NCI-H2171 (cell line): ENCODE measurements around the gene S100A4.
"Not testable (repeated sequence)": the region's sequence is repeated elsewhere in the genome, so short reads cannot be mapped to it uniquely, and the experiment has no call there.

Experiments
- DNase-seq: peaks from one replicate; lab custom pipeline; 2025; lab: John Stamatoyannopoulos, UW

S100A4 gene

DNA sequence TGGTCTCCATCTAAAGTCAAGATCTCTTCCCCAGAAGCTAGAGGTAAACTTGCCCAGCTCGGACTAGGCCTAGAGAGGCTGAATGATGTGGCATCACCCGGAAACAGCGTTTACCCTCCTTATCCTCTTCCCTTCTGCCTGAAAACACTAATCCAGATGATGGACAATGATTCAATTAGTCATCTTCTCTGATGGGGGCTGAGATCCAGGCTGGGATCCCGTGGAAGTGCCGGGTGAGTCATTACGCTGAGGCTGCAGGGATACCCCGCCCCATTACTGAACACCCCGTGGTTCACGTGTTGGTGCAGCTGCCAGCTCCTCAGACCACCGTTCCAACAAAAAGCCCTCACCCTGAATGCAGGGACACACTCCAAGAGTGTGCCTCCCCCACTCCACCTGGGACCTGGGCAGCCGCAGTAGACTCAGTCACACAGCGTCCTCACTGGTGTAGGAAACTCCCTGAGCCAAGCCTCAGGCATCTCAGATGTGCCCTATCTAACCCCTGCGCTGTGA is 11.9 kb downstream of the S100A4 start:
- DNase-seq, result peak; percentile 38

DNA sequence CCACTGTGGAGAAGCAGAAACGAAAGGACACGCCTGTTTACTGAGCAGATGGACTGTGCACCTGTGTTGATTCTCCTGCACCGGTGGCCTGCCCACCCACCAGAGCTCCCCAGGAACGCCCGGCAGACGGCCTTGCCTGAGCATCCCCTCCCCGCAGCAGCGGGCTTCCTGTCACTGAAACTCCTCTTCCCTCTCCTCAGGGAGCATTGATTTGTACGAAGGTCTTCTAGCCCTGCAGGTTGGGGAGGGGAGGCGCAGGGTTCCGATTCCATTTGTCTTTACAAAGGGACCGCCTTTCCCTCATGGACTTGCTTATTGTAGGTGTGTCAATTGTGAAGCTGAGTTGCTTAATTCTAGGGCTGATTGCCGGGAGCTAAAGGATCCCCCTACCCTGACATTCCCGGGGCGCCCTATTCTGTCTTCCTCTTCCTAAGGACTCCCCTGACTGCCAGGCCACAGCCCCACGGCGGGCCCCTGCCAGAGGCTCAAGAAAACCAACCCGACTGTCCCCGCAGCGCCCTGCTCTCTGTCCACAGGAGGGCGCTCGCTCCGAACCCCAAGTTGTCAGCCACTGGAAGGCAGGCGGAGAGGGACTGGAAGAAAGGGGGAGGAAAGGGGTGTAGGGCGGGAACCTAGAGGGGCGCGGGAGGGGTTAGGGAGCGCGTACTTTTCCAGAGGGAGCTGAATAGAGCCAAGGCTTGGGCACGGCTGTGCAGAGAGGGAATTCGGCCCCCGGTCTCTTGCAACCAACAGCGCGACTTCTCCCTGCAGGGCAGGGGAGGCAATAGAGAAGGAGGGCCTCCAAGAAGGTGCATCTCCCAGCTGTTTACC is 12.6 kb downstream of the S100A4 start:
- peak; percentile 84 for DNase-seq

DNA sequence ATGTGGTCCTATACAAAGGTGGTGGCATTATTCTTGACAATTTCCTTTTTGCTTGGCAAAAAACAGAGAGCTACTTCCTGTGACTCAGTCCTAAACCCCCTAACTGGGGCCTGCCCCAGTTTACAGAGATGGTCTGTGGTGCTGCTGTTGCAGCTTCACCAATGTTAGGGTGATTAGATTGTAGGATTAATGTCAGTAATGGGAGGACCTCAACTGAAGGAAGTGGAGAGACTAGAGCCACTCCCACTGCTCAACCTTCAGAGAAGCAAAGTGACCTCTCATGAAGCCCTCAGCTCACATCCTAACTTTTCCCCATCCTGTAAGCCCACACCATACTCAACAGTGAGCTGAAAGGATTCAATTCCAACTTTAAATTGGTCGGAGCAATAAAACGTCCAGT is 13.4 kb downstream of the S100A4 start:
- DNase-seq, result no peak

DNA sequence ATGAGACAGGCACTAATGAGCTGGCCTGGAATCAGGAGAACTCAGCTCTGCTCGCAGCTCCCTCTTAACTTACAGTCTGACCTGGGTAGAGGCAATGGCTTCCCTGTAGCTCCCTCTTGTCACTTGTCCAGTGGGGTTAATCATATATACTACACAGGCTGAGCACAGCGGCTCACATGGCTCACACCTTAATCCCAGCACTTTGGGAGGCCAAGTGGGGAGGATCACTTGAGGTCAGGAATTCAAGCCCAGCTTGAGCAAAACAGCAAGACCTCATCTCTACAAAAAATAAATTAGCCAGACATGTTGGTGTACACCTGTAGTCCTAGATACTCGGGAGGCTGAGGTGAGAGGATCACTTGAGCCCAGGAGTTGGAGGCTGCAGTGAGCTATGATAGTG is 14.0 kb downstream of the S100A4 start:
- DNase-seq, result no peak

DNA sequence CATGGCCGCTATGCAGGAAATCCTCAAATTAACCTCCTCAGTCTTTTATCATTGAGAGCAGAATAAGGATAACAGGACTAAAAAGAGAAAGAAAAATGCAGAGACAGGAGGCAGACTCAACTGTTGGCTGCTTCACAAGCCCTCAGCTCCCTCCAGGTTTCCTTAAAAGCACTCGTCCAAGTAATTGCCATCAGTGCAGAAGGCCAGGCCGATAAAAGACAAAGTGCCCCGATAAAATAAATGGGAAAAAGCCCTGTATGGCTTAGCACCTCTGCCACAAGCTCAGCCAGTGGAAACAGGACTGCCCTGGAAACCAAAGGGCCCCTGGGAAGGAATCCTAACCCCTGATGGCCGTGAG is 17.9 kb downstream of the S100A4 start:
- DNase-seq, result no peak

DNA sequence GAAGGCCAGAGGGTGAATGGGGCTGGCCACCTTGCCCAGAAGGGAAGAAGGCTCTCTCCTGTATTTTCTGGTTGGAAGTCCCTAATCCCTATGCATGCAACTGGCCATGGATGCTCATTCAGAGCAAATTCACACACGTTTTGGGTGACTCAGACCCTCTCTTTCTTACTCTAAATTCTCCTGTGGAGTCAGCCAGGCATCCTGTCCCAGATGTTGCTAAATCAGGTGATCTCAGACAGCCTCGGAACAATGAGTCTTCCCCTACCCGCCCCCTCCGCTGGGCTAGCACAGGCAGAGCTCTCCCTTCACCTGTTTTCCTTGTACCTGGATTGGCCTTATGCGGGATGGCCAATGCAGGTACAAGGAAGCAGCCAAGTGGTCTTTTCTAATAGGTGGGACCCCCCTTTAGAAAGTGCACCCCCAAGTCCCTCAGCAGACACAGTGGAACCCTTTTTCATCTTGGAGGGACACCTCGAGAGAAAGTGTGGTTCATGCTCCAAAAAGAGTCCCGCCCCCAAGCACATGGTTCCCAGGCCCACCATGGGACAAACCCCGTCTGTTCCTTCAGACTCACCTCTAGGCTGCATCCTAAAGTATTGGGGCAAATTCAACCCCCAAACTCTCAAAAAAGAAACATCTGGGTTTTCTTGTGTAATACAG is 18.5 kb downstream of the S100A4 start:
- DNase-seq, result no peak

DNA sequence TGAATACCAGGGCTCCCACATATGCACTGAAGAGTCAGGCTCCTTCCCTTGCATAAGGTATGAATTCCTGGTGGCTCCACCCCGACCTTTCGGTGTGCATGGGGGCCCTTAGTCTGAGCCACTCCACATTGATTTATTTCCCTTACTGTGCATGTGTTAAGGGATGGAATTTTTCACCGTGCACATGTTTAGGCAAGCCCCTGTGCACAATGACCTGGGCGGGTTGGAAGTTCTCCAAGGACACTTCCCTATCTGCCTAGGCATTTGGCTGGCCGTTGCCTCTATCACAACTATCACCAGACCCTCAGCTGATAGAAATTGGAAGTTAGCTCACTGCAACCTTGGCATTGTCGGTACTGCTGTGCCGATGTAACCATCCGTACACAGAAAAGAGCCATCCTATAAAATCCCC is 19.5 kb downstream of the S100A4 start:
- no peak for DNase-seq

DNA sequence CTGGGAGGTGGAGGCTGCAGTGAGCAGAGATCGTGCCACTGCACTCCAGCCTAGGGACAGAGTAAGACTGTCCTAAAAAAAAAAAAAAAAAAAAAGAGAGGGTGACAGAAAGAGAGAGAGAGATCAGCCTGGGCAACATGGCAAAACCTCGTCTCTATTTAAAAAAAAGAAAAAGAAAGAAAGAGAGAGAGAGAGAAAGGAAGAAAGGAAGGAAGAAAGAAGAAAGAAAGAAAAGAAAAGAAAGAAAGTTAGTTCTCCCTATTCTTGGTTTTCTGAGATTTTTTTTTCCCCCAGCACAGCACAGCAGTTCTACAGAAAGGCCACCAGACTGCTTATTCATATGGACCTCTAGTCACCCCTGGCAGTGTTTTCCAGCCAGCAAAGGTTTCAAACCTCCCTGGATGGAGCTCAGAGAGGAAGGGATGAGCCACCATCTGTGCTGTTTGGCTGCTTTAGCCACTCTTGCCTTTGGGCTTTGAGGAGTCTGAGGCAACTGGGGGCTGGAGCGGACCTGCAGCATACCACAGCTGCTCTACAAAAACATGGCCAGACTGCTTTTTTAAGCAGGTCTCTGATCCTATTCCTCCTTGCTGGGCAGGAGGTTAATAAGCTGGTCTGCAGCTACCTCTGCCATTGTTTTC is 20.4 kb downstream of the S100A4 start:
- no peak for DNase-seq

DNA sequence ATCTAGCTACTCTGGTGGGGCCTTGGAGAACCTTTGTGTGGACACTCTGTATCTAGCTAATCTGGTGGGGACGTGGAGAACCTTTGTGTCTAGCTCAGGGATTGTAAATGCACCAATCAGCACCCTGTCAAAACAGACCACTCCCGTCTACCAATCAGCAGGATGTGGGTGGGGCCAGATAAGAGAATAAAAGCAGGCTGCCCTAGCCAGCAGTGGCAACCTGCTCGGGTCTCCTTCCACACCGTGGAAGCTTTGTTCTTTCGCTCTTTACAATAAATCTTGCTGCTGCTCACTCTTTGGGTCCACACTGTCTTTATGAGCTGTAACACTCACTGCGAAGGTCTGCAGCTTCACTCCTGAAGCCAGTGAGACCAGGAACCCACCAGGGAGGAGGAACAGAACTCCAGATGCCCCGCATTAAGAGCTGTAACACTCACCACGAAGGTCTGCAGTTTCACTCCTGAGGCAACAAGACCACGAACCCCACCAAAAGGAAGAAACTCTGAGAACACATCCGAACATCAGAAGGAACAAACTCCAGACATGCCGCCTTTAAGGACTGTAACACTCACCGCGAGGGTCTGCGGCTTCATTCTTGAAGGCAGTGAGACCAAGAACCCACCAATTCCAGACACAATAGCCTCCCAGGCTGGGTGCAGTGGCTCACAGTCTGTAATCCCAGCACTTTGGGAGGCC is 23.1 kb downstream of the S100A4 start:
- DNase-seq, result not testable (repeated sequence)

DNA sequence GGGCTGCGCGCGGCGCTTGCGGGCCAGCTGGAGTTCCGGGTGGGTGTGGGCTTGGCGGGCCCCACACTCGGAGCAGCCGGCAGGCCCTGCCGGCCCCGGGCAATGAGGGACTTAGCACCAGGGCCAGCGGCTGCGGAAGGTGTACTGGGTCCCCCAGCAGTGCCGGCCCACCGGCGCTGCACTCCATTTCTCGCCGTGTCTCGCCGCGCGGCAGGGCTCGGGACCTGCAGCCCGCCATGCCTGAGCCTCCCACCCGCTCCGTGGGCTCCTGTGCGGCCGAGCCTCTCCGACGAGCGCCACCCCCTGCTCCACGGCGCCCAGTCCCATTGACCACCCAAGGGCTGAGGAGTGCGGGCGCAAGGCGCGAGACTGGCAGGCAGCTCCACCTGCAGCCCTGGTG is 23.8 kb downstream of the S100A4 start:
- not testable (repeated sequence) for DNase-seq

DNA sequence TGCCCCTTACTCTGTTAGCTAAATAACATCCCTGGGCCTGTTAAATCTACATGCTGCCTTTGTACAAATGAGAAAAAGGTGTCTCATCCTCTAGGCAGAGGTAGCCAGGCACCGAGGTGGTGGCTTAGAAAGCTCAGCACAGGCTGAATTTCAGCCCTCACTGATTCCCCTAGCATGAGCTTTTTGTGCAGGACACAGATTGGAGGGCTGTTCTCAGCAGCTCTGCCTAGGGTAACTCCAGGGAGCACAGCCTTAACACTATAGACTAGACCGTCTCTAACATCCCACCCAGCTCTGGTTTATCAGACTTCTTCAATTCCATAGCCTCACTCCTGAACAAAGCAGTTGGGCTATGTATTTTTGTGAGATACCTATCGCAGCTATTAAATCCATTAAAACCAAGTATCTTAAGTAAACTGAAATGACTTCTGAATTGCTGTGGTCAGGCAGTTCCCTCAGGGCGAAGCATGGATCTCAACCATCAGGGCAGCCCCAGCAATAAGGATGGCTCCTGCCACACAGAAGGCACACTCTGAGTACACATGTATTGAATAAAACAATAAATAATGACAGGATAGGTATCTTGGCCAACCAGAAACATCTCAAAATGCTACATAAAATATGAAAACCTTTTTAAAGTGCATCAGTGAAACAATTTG is 24.7 kb downstream of the S100A4 start:
- DNase-seq, result no peak

DNA sequence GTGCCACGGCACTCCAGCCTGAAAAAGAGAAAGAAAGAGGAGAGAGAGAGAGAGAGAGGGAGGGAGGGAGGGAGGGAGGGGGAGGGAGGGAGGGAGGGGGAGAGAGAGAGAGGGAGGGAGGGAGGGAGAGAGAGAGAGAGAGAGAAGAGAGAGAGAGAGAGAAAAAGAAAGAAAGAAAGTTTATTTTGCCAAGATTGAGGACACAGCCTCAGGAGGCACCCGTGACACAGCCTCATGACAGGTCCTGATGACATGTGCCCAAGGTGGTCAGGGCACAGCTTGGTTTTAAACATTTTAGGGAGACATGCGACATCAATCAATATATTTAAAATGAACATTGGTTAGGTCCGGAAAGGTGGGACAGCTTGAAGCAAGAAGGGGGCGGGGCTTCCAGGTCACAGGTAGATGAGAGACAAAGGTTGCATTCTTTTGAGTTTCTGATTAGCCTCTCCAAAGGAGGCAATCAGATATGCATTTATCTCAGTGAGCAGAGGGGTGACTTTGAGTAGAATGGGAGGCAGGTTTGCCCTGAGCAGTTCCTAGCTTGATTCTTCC is 25.4 kb downstream of the S100A4 start:
- DNase-seq, result not testable (repeated sequence)

DNA sequence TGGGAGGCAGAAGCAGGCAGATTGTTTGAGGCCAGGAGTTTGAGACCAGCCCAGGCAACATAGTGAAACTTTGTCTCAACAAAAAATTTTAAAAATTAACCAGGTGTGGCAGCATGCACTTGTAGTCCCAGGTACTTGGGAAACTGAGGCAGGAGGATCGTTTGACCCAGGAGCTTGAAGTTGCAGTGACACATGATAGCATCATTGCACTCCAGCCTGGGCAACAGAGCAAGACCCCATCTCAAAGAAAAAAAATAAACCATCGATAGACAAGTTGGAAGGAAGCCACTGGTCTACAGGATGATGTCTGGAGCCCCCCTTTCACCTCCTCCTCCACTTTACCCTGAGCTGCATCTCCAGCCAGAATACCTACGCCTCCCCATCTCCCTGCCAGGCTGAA is 26.4 kb downstream of the S100A4 start:
- no peak for DNase-seq

DNA sequence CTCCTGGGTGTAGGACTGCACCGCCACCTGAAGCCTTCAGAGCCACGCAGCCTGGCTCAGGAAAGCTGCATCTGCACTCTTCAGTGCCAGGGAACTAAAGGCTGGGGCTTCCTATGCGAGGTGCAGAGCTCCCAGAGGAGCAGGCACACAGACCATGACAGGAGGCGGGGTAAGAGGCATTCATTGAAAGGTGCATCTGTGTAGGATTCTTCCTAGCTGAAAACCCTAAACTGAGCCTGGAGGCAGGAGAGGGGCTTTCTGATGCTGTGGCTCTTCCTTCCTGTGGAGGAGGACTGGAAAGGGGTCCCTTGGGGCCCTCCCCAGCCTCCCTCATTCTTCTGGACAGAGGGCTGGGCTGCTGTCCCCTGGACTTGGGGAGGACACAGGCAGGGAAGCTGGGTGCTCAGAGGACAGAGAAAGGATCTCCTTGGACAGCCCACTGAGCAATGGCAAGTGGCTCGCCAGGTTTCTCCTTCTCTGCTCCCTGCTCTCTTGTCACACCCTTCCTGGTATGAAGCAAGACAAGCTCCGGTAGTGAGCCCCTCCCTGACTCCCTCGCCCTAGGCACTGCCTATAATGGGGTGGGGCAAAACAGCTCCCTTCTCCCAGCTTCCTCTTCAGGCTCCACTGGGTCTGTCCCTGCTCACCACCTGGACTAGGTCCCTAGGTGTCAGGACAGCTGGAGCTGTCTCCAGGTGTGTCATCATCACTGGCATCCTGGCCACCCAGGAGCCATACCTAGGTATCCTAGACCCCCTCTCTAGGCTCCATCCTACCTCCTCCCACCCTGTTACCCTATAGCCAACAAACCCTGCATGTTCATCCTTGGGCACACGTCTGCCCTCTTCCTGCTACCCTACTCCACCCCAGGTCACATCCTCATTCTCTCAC is 29.9 kb downstream of the S100A4 start:
- peak; percentile 36 for DNase-seq

DNA sequence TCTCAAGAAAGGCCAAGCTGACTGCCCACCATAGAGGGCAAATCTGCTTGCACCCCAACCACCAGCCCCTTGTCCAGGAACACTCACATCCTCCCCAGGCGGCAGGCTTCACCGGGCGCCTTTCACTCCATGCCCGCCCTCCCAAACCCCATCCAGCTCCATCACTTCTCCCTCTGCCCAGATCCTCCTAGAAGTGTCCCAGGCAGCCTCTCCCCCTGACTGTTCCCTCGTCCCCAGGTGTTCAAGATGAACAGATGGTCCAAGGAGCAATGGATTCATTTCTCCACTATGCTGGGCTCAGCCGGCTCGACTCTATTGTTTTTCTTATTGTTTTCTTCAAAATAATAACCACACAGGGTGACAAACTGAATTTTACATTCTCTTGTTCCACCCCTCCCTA is 31.9 kb downstream of the S100A4 start:
- DNase-seq, result no peak

DNA sequence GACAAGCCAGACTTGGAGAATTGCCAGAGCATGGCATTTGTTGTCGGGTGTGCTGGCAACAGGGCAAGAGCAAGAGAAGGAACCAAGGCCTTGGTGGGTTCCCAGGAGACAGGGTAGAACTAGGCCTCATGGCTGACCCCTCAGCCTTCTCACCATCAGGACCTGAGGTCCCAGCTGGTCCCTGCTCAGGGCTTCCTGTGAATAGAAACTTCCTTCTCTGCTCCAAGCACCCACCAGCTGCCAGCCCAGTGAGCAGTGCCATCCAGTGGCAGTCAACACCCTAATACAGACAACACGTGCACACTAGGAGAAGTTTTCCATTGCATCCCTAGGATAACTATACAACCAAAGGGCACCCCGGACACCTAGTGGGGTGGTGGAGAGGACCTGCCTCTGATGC is 32.6 kb downstream of the S100A4 start:
- no peak for DNase-seq

DNA sequence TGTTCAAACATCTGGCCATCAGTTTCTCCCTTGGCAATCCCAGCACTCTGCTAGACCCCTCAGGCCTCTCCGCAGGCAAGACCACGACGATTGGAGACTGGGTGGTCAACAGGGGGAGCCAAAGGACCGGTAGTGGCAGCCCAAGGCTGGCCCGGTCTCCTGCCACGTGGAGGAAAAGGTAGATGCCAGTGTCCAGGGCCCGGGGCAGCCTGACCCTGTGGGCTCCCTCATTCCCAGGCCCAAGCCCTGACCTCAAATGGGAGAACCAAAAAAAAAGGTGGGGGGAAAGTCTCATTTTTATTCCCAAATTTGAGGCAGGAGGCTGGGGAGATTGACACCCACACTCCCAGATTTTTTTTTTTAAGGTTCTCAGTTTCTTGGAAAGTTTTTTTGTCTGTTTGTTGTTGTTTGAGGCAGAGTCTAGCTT is 34.6 kb downstream of the S100A4 start:
- peak; percentile 63 for DNase-seq

DNA sequence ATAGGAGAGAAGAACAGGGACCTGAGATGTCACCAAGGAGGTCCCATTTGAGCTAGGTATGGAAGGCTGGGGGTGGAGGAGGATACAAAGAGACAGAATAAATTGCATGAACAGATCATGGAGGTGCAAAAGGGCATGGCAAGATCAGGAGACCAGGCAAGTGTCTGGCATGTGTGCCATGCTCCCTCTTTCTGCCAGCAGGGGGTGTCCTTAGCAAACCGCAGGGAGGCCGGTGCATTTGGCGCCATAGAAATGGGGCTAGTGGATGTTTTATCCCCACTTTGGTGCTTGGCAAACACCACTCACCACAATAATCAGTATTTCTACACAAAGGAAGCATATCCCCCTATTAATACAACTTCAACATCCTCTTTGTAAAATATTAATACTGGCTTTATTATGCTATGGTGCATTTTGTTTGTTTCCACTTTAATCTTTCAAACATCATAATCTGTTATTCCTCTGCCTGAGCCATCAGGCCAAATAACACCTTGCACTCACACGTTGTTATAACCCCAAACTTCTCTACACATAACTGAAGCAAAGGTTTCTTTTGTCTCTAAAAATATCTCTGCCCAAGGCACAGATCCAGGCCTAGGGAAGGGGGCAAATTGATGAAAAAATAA is 35.8 kb downstream of the S100A4 start:
- no peak for DNase-seq

DNA sequence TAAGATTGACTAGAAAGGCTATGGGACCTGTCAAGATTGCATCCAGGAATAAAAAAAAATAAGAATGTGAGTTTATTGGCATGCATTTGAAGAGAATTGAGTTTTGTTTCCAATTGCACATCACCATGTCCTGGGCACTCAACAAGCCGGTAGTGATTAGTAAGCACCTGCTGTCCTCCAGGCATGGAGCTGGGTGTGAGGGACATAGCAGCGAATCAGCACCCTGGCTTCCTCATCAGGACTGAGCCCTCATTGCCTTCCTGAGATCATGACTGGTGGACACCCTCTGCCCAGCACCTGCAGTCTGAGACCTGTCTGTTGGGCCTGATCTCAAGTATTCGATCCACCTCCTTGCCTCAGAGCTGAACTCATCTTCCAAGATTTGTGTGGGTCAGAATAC is 36.6 kb downstream of the S100A4 start:
- no peak for DNase-seq
